ENCODE measurements around the gene FKBP8.
A peak's percentile ranks its signal among the peaks of the same experiment; 100 is the strongest.

- TF ChIP-seq, protein P1, sequence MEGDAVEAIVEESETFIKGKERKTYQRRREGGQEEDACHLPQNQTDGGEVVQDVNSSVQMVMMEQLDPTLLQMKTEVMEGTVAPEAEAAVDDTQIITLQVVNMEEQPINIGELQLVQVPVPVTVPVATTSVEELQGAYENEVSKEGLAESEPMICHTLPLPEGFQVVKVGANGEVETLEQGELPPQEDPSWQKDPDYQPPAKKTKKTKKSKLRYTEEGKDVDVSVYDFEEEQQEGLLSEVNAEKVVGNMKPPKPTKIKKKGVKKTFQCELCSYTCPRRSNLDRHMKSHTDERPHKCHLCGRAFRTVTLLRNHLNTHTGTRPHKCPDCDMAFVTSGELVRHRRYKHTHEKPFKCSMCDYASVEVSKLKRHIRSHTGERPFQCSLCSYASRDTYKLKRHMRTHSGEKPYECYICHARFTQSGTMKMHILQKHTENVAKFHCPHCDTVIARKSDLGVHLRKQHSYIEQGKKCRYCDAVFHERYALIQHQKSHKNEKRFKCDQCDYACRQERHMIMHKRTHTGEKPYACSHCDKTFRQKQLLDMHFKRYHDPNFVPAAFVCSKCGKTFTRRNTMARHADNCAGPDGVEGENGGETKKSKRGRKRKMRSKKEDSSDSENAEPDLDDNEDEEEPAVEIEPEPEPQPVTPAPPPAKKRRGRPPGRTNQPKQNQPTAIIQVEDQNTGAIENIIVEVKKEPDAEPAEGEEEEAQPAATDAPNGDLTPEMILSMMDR (IDR thresholded peaks at IDR 0.05), result no peak
- peak; percentile 8 for TF ChIP-seq POLR2A (IDR thresholded peaks at IDR 0.05)
Measured at GRCh38 chr19:18537431-18537830, 5.9 kb downstream of the FKBP8 start.

Data from transverse colon (tissue), 3 donors.